Esophagus muscularis mucosa (tissue), 3 donors: ENCODE data around the gene EAPP.

ENCODE experiments used
- POLR2A ChIP-seq: fragments of 450-650 bp; IDR thresholded peaks from one replicate; pipeline ENCODE4 v1.6.1; 2017; ENCODE audit warnings: antibody characterized with exemption, moderate library complexity, mild to moderate bottlenecking, low read depth
- POLR2AphosphoS5 ChIP-seq, 2 donors: sonication (generic); formaldehyde crosslinking; IDR thresholded peaks; one replicate each; pipeline ENCODE4 v1.6.1; 2017; ENCODE audit warnings: antibody characterized with exemption in 2 of 2
- TF ChIP-seq, protein P1 (sequence below), 3 experiments: fragments of 200-600 bp in 2 of 3; fragments of 450-650 bp in 1 of 3; sonication (generic) in 2 of 3; IDR thresholded peaks; one replicate each; pipeline ENCODE4 v1.5.1; 2017 to 2019; ENCODE audit warnings: antibody characterized with exemption in 3 of 3, mild to moderate bottlenecking in 2 of 3, moderate library complexity in 1 of 3

DNA sequence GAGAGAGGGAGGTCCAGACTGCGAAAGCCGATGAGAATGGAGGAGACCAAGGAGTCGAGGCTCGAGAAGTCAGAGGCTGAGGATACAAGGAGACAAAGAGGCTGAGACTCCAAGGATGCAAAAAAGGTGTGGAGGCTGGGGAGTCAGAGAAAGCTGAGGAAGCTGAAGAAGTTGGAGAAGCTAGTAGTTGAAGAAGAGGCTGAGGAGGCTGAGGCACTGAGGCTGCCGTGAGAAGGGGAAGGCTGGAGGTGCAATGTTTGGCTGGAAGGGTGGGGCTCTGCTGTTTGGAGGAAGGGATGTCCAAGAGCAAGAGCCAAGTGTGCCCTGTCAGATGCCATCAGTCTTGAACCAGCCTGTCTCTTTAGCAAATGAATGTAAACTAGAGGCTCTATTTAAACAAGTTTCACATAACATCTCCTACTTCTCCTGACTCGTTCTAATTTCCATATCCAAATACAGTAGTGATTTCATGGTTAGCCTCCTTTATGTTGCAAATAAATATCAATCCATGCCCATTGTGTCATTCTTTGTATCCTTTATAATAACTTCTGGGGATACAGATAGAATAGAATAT, 66.7 kb downstream of the EAPP start:
- TF ChIP-seq, protein P1, sequence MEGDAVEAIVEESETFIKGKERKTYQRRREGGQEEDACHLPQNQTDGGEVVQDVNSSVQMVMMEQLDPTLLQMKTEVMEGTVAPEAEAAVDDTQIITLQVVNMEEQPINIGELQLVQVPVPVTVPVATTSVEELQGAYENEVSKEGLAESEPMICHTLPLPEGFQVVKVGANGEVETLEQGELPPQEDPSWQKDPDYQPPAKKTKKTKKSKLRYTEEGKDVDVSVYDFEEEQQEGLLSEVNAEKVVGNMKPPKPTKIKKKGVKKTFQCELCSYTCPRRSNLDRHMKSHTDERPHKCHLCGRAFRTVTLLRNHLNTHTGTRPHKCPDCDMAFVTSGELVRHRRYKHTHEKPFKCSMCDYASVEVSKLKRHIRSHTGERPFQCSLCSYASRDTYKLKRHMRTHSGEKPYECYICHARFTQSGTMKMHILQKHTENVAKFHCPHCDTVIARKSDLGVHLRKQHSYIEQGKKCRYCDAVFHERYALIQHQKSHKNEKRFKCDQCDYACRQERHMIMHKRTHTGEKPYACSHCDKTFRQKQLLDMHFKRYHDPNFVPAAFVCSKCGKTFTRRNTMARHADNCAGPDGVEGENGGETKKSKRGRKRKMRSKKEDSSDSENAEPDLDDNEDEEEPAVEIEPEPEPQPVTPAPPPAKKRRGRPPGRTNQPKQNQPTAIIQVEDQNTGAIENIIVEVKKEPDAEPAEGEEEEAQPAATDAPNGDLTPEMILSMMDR (IDR thresholded peaks at IDR 0.05) = no peak
- TF ChIP-seq POLR2AphosphoS5 (IDR thresholded peaks at IDR 0.05) (no peak), POLR2A (no peak)
